ENCODE measurements around the gene MOXD1.

The MOXD1 gene

DNA sequence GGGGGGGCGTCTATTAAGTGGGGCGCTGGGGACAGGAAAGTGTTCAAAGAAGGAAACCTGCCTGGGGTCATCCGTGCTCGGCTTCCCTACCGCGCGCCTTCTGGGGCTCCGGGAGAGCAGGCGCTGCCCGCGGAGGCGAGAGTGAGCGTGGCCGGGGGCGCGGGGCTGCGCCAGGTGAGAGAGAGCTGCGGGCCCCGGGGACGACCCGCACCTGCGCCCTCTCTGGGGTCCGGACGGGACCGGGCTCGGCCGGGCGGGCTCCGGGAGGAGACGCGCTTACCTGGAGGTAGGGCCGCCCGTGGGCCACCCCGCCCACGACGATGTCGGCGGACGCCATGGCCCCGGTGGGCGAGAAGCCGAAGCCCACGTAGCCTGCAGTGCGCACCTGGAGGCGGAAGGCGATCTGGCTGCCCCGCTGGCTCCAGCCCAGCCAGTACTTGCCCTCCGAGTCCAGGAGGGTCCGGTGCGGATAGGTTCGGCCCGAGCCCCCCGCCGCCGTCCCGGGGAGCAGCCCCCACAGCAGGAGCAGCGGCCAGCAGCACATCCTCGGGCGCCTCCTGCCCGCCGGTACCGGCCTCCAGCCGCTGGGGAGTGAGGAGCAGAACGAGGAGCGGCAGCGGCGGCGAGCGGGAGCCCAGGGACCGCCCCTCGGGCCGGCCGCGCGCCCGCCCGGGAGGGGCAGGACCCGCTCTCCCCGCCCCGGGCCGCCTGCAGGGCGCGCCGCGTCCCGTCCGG lies at the start of gene MOXD1:
TSS of gene MOXD1 (minus strand) at position 593 of the 735 bp plus-strand sequence. CDS start at position 544, 49 bp downstream.
- DNase-seq, result no peak

- no peak for DNase-seq
Measured at GRCh38 chr6:132446855-132447241, 45.6 kb upstream of the MOXD1 start.

DNA sequence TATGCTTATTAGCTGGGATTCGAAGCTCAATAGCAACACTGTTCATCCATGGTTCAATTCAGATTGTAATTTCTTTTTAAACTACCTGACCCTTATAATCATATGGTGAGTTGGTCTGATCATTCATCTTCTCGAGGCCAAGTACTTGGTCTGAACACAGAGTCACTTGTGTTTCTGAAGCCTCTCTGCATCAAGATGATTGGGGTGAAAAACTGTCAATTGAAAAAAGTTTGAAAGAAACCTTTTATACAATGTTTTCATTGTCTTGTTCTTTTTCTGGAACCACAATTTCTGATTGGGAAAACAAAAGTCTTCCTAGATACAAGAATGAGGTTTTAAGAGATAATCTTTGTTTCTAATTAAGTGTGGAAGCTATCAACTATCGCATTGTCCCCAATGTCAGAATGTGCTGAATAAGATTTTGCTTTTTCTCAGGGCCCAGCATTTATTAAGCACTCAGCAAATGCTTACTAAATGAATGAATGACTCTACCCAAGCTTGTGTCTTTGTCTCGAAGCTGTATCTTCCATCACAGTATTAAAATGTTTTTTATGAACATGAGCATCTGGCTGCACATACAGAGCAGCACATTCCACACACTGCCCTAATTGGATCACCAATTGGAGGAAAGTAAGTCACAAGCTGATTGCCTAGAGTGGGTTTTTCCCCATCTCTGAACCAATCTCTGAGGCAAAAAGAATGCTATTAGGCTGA lies 45.0 kb upstream of the MOXD1 start:
- no peak for DNase-seq

- no peak for DNase-seq
Measured at GRCh38 chr6:132445201-132445951, 44.1 kb upstream of the MOXD1 start.

DNA sequence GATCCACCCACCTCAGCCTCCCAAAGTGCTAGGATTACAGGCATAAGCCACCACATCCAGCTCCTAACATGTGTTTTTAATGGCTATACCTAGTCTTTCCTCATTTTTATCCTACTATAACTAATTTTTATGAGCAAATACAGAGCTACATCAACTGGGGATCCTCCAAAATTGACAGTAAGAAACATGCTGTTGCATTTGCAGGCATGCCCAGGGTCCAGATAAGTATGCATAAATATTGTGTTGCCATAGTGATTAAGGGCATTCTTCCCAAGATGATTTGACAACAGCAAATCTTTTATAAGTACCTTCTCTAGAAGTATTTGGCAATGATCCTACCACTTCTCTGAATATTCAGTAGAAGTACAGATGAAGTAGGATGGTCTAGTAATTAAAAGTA lies 41.9 kb upstream of the MOXD1 start:
- no peak for DNase-seq

- DNase-seq, result no peak
Measured at GRCh38 chr6:132430110-132430509, 28.8 kb upstream of the MOXD1 start.

- DNase-seq, result no peak
Measured at GRCh38 chr6:132425176-132425575, 23.9 kb upstream of the MOXD1 start.

- DNase-seq, result no peak
Measured at GRCh38 chr6:132423839-132424238, 22.6 kb upstream of the MOXD1 start.

- DNase-seq, result no peak
Measured at GRCh38 chr6:132418235-132418965, 17.1 kb upstream of the MOXD1 start.

- DNase-seq, result no peak
Measured at GRCh38 chr6:132414761-132415160, 13.5 kb upstream of the MOXD1 start.

GRCh38 chr6:132414322-132414721 lies 13.0 kb upstream of the MOXD1 start:
- DNase-seq, result no peak

DNA sequence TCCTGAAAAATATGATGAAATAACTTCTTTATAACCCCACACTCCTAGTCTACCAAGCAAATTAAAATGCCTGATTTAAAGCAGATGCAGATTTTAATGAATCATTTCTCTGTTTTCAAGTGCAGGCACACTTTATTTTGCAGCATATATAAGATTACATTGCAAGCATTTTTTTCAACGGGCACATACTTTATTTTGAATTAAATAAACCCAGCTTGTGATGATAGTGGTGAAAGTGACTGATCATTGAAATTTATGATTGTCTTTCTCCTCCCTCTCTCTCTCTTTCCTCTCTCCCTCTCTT lies 12.2 kb upstream of the MOXD1 start:
- no peak for DNase-seq

DNA sequence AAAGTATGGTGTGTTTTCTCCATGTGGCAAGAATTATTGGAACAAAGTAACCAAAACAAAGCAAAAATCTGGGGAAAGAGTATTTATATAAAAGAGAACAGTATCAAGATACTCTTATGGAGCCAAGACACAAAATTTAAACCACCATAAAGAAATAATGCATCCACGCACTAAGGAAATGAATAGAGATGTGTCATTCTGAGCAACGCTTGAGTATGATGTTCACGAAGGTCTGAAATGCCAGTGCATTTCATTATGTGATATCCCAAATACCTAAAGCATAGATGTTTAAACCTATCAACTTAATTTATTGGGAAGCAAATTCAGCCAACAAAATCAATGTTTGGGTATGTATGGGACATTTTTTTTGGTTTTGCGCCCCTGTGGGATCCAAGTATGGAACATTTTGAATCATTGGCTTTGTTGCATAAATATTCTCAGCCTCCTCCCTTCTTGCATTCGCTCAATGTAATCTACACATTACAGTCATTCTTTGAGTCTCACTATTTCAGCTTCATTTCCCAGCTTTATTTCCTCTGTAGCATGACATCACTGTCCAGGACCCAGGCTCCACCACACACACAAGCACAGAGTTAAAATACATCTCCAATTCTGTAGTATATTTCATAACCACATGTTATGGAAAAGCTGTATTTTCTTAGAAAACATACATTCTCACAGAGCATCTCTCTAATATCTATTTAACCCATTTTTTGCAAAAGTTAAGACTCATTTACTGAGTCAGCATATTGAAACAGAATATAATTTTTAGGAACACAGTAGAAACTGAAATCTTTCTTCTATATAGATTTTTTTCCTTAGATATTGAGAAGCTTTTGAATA lies 11.6 kb upstream of the MOXD1 start:
- no peak for DNase-seq

DNA sequence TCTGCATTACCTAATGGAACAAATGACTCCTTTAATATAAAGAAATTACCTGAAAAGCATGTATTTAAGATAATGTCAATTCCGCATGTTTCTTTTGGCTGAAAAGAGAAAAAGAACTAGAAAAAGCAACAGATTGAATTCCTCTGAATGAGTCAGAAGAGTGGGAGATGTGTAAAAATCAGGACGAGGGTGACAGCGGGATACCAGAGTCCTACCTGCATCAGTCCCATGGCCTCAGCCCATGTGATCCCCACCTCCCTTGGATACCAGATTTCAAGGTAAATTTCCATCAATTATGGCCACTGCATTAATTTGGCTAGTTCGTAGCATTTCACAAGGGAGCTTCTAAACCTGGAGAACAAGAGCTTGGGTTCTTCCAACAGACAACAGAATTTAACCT lies 10.0 kb upstream of the MOXD1 start:
- DNase-seq, result no peak

GRCh38 chr6:132410830-132411229 lies 9.6 kb upstream of the MOXD1 start:
- no peak for DNase-seq

- DNase-seq, result peak; percentile 26
Measured at GRCh38 chr6:132405143-132405915, 4.1 kb upstream of the MOXD1 start.

GRCh38 chr6:132404736-132405135 lies 3.5 kb upstream of the MOXD1 start:
- DNase-seq, result peak; percentile 12

GRCh38 chr6:132404330-132404729 lies 3.1 kb upstream of the MOXD1 start:
- DNase-seq, result peak; percentile 12

DNA sequence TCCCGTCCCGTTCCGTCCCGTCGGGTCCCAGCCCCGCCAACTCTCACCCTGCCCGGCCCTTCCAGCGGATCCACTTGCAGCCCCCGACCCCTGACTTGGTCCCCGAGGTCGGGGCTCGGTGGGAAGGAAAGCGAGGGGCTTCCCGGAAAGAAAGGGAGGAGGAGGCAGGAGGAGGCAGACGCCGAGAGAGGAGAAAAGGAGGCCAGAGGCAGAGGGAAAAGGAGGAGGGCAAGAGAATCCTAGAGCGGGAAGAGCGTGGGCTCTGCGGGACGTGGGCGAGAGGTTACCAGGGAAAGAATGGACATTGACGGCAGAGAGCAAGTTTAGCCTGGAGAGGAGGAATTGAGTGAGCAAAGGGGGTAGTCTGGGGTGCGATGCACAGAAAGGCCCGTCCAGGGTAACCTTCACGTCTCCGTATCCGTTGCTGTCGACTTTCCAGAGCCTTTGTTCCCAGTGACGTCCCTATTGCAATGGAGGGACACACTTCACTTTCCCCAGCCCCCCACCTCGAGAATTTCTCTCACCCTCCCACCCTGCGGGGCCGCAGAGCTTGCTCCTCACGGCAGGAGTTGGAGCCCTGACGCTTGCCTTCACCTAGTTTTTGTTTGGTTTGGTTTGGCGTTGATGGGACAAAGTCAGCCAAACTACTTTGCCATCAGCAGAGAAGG lies 477 bp upstream of the MOXD1 start:
- DNase-seq, result no peak

DNA sequence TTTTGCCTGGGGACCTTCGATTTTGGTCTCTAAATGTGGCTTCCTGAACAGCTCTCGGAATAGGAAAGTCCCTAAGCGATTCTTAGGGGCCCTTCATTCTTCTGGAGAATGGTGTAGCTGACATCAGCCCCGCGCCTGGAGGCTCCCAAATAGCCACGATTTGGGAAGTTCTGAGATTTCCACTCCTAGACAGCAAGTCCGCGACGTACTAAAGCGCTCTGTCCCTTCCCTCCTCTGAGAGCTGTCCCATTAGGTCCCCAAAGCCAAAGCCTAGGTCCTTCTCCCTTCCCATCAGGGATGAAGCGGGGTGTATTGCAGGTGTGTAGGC lies 756 bp downstream of the MOXD1 start:
- DNase-seq, result no peak

Data from activated CD4-positive, alpha-beta T cell treated with anti-CD3 and anti-CD28 coated beads, Interleukin-2, amount 50 U/mL, for 16 hours (primary cell).